ENCODE measurements around the gene MED6. TPM values are rescaled to one million over a fixed set of nuclear protein-coding genes. Genes with fewer than 3 reads are reported as not detected.

Gene MED6
- total RNA-seq, 1 donor from 2014 or later = 18.6 TPM

Other genes starting within 250 kb of the MED6 start
- 27.1 TPM for gene COX16, start 241.0 kb downstream of the MED6 start, total RNA-seq
- gene SYNJ2BP, start 183.6 kb downstream of the MED6 start, total RNA-seq = 64.0 TPM
- gene ADAM21, start 148.5 kb downstream of the MED6 start, total RNA-seq = 0.32 TPM
- gene ADAM20, start 65.7 kb downstream of the MED6 start, total RNA-seq = 0.57 TPM
- gene TTC9, start 41.3 kb upstream of the MED6 start, total RNA-seq = 0.67 TPM
- gene MAP3K9, start 208.9 kb upstream of the MED6 start, total RNA-seq = 1.6 TPM